H1 (cell line): ENCODE results near the gene FAM3B. TPM values are rescaled to one million over a fixed set of nuclear protein-coding genes. Genes with fewer than 3 reads are reported as not detected.

ENCODE experiments used
- TCF12 ChIP-seq: IDR thresholded peaks from 2 replicates; pipeline ENCODE4 v1.6.1; 2011; ENCODE audit warnings: low read depth, mild to moderate bottlenecking, low read length
- polyA plus RNA-seq, 7 experiments: library from polyadenylated mRNA; depleted of rRNA in 3 of 7; stranded (reverse) in 5 of 7; unstranded in 2 of 7; fragments of >200 nt in 5 of 7; fragments of 200-250 nt in 2 of 7; gene quantifications; 1 replicate in 5 of 7; 2 replicates in 1 of 7; 4 replicates in 1 of 7; pipeline versions ENCODE4 v1.2.1 to v1.2.3, GENCODE V29; 2011 to 2013; ENCODE audit warnings: missing spikeins in 2 of 7, mixed read lengths in 2 of 7
- total RNA-seq: library from RNA; stranded (reverse); fragmentation: NEBNext Ultra II Directional; extraction: Animal tissue kit (Norgen Biotek cat#: 25700); gene quantifications from 2 replicates; pipeline ENCODE4 v1.2.1, GENCODE V29; 2021

The FAM3B gene
- total and polyA plus RNA-seq, 2 of the 8 experiments (the other 6 are each of a cell fraction or from before 2014, with no cell fraction given) = 2.0 TPM

- TF ChIP-seq TCF12 = no peak
- TF ChIP-seq, all 59 proteins: peak for 0
Observed at GRCh38 chr21:41364308-41364707, 47.7 kb downstream of the FAM3B start (continued).
